Measurements from ENCODE around the gene PKP4. TPM values are rescaled to one million over a fixed set of nuclear protein-coding genes. Genes with fewer than 3 reads are reported as not detected.
A peak's percentile ranks its signal among the peaks of the same experiment; 100 is the strongest.

Gene PKP4
- total and polyA plus RNA-seq, 2 of the 8 experiments (the other 6 are each of a cell fraction or from before 2014, with no cell fraction given) = 48.2 to 88.0 TPM

DNA sequence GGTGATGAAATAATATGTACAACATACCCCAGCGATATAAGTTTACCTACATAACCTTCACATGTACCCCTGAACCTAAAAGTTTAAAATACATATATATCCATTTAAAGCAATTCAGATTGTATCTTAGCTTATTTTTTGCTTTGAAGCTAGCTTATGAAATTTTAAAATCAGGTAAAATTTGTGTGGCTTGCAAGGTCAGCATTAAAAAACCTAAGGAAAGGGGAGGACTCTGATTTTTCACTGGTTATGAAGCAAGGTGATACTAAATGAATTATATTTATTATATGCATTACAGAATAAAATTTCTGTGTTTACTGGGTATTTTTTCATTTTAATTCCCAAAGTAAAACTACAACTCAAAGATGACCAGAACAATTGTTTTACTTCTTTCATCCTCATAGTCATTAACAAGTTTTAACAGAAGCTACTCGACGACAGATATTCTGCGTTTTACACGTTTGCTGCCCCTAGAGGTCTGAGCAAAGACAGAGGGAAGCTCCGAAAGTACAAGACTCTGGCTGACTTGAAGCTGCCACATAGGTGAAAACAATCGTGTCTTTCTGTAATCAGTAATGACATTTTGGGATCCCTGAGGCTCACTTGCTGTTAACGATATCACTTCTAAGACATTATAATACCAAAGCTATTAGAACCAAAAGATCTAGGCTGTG is 17.1 kb downstream of the PKP4 start:
- H3K56ac ChIP-seq (replicated peaks; ENCODE audit: insufficient read length, low read depth, low read length) = no peak overlapping the region
- H3K9me3 ChIP-seq (ENCODE audit: insufficient read depth in 2 of 2, low read depth in 1 of 2, low read length in 1 of 2) = no peaks in the 10 kb centered on the region
- H3K23me2 ChIP-seq (ENCODE audit: low read depth, low read length) = no peaks in the 10 kb centered on the region
- TF ChIP-seq RAD21 (IDR thresholded peaks at IDR 0.05 in 1 of 2, conservative IDR thresholded peaks at IDR 0.05 in 1 of 2; ENCODE audit: low read depth in 2 of 2, low read length in 2 of 2) (peak; percentile 34 to 48), EZH2 (IDR thresholded peaks at IDR 0.05; ENCODE audit: low read depth, low read length, severe bottlenecking) (no peak)
- TF ChIP-seq, protein P1, sequence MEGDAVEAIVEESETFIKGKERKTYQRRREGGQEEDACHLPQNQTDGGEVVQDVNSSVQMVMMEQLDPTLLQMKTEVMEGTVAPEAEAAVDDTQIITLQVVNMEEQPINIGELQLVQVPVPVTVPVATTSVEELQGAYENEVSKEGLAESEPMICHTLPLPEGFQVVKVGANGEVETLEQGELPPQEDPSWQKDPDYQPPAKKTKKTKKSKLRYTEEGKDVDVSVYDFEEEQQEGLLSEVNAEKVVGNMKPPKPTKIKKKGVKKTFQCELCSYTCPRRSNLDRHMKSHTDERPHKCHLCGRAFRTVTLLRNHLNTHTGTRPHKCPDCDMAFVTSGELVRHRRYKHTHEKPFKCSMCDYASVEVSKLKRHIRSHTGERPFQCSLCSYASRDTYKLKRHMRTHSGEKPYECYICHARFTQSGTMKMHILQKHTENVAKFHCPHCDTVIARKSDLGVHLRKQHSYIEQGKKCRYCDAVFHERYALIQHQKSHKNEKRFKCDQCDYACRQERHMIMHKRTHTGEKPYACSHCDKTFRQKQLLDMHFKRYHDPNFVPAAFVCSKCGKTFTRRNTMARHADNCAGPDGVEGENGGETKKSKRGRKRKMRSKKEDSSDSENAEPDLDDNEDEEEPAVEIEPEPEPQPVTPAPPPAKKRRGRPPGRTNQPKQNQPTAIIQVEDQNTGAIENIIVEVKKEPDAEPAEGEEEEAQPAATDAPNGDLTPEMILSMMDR (IDR thresholded peaks at IDR 0.05; ENCODE audit: control extremely low read depth in 1 of 3, insufficient read depth in 1 of 3, low read depth in 1 of 3, low read length in 3 of 3) = peak in 2 of 3 experiments; percentile 38 to 73; a peak in 2 of 4 replicates
- no peak overlapping the region for H3K23ac ChIP-seq (ENCODE audit: insufficient read length)
- peak overlapping the region in 1 of 2 experiments; percentile 36; a peak in 1 of 4 replicates for H3K4me2 ChIP-seq (ENCODE audit: insufficient read depth in 1 of 2, low read depth in 2 of 2, low read length in 2 of 2)
- ChIA-PET POLR2A (ENCODE audit: partially characterized antibody) (interaction anchor here (1.0 to 4.3 kb wide), 2 partner anchors 13 to 15 kb away, joined by 3 to 12 read pairs; no protein-coding TSS in a partner anchor), CTCF (ENCODE audit: partially characterized antibody) (interaction anchor here (0.8 to 7.1 kb wide), 14 partner anchors 8 to 294 kb away, joined by 3 to 58 read pairs (median 3); no protein-coding TSS in a partner anchor)
- H2BK15ac ChIP-seq (ENCODE audit: low read length) = no peak overlapping the region
- H2BK120ac ChIP-seq (replicated peaks; ENCODE audit: low read depth, low read length) = no peak overlapping the region
- peaks cover 4 to 9% of the 10 kb centered on the region in 2 experiments for H4K20me1 ChIP-seq (replicated peaks in 1 of 2; ENCODE audit: control insufficient read depth in 1 of 2, insufficient read depth in 2 of 2, low read length in 2 of 2)
- no peak overlapping the region for H2AFZ ChIP-seq (ENCODE audit: low read length)
- H2BK12ac ChIP-seq (ENCODE audit: low read depth, low read length) = no peak overlapping the region
- peaks cover 0 to 8% (median 0%) of the 10 kb centered on the region in 4 experiments; a peak in 2 of 8 replicates for H3K36me3 ChIP-seq (ENCODE audit: control insufficient read depth in 2 of 4, insufficient read depth in 4 of 4, low read length in 3 of 4)
- H4K8ac ChIP-seq (ENCODE audit: extremely low read depth, insufficient read depth, low read length) = no peak overlapping the region
- no peak overlapping the region for H2AK5ac ChIP-seq (ENCODE audit: low read depth, low read length)
- peaks cover 3% of the 10 kb centered on the region for H3K79me1 ChIP-seq (ENCODE audit: low read depth, low read length)
- H3K9ac ChIP-seq (replicated peaks in 1 of 4; ENCODE audit: extremely low read depth in 1 of 4, low read depth in 3 of 4, low read length in 3 of 4) = no peak overlapping the region
- H3K4me3 ChIP-seq (ENCODE audit: extremely low read depth in 1 of 4, insufficient read depth in 2 of 4, low read depth in 3 of 4, low read length in 4 of 4) = no peak overlapping the region
- 54% methylated on average over 8 of the region's 8 CpGs; no CpG with 5 or more reads in 1 of the 2 experiments for WGBS, 2 experiments (ENCODE audit: extremely low coverage in 1 of 2, insufficient coverage in 1 of 2, insufficient read length in 1 of 2, insufficient replicate concordance in 2 of 2, low coverage in 1 of 2, low lambda C conversion rate in 2 of 2, missing lambda C conversion rate in 1 of 2)
- H4K5ac ChIP-seq (ENCODE audit: insufficient read length, low read depth, low read length) = no peak overlapping the region
- no peaks in the 10 kb centered on the region for H3K27me3 ChIP-seq (replicated peaks in 1 of 4; ENCODE audit: control insufficient read depth in 3 of 4, extremely low read depth in 1 of 4, insufficient read depth in 3 of 4, low read length in 3 of 4)
- no peak overlapping the region for H3K14ac ChIP-seq (ENCODE audit: insufficient read length)
- peaks cover 2 to 9% (median 6%) of the 10 kb centered on the region in 4 experiments; a peak in 3 of 7 replicates for H3K4me1 ChIP-seq (replicated peaks in 1 of 4; ENCODE audit: control insufficient read depth in 3 of 4, insufficient read depth in 4 of 4, low read length in 3 of 4)
- DNase-seq (ENCODE audit: low read depth in 1 of 2, low spot score in 2 of 2) = no peak
- H3K18ac ChIP-seq (ENCODE audit: extremely low read depth, low read length) = no peak overlapping the region
- FAIRE-seq = peak; percentile 50
- H3K4ac ChIP-seq (replicated peaks; ENCODE audit: insufficient read length, low read depth, low read length) = no peak overlapping the region
- peaks cover 0 to 57% of the 10 kb centered on the region in 2 experiments; a peak in 2 of 4 replicates for H3K79me2 ChIP-seq (ENCODE audit: control insufficient read depth in 1 of 2, insufficient read depth in 2 of 2, low read length in 2 of 2)
- H2BK20ac ChIP-seq (ENCODE audit: low read length) = no peak overlapping the region
- no peak overlapping the region for H3K27ac ChIP-seq (ENCODE audit: low read depth, low read length)
- H4K91ac ChIP-seq (replicated peaks; ENCODE audit: insufficient read length, low read length) = no peak overlapping the region
- H2BK5ac ChIP-seq (ENCODE audit: low read depth, low read length) = no peak overlapping the region
